Liver (tissue), 9 donors: ENCODE results near the gene DMAP1. TPM values are rescaled to one million over a fixed set of nuclear protein-coding genes. Genes with fewer than 3 reads are reported as not detected.

Source experiments
- DNase-seq: peaks from one replicate; pipeline ENCODE4 v3.0.0-alpha.2; 2017; ENCODE audit warnings: low spot score
- H3K27ac ChIP-seq, 2 donors: one replicate each; pipeline ENCODE4 v1.7.0; 2013; ENCODE audit warnings: inconsistent platforms in 2 of 2, low read length in 2 of 2, control low read depth in 1 of 2, low read depth in 1 of 2, mild to moderate bottlenecking in 1 of 2
- H3K27me3 ChIP-seq, 4 donors: one replicate each; pipeline versions ENCODE4 v1.6.1 to v1.7.0; 2013; ENCODE audit warnings: low read length in 3 of 4, inconsistent platforms in 1 of 4, mild to moderate bottlenecking in 1 of 4, moderate library complexity in 1 of 4; ENCODE audit not compliant: control insufficient read depth in 4 of 4, insufficient read depth in 4 of 4
- H3K36me3 ChIP-seq, 4 donors: one replicate each; pipeline versions ENCODE4 v1.6.1 to v1.7.0; 2013; ENCODE audit warnings: low read length in 3 of 4, mild to moderate bottlenecking in 3 of 4, low read depth in 1 of 4, moderate library complexity in 1 of 4; ENCODE audit not compliant: control insufficient read depth in 4 of 4, insufficient read depth in 3 of 4
- H3K4me1 ChIP-seq, 4 donors: one replicate each; pipeline versions ENCODE4 v1.6.1 to v1.7.0; 2013; ENCODE audit warnings: low read length in 3 of 4, mild to moderate bottlenecking in 3 of 4, moderate library complexity in 1 of 4; ENCODE audit not compliant: control insufficient read depth in 4 of 4, insufficient read depth in 4 of 4
- H3K4me3 ChIP-seq, 3 donors: one replicate each; pipeline versions ENCODE4 v1.6.1 to v1.7.0; 2013; ENCODE audit warnings: low read length in 3 of 3, control low read depth in 1 of 3, low read depth in 1 of 3, mild to moderate bottlenecking in 1 of 3
- H3K9ac ChIP-seq, 2 donors: one replicate each; pipeline ENCODE4 v1.7.0; 2013; ENCODE audit warnings: low read length in 2 of 2, mild to moderate bottlenecking in 2 of 2, moderate library complexity in 2 of 2, control low read depth in 1 of 2, low read depth in 1 of 2
- H3K9me3 ChIP-seq, 4 donors: one replicate each; pipeline versions ENCODE4 v1.6.1 to v1.7.0; 2013; ENCODE audit warnings: low read length in 3 of 4; ENCODE audit not compliant: control insufficient read depth in 4 of 4
- ATF3 ChIP-seq: IDR thresholded peaks from 2 replicates; pipeline ENCODE4 v1.6.1; 2016; ENCODE audit warnings: antibody characterized with exemption
- EGR1 ChIP-seq, 2 donors: IDR thresholded peaks; 2 replicates each; pipeline ENCODE4 v1.6.1; 2016 to 2018; ENCODE audit warnings: antibody characterized with exemption in 2 of 2, low read depth in 2 of 2
- FOXA1 ChIP-seq: IDR thresholded peaks from 2 replicates; pipeline ENCODE4 v1.6.1; 2016; ENCODE audit warnings: antibody characterized with exemption
- FOXA2 ChIP-seq: IDR thresholded peaks from 2 replicates; pipeline ENCODE4 v1.6.1; 2016; ENCODE audit warnings: antibody characterized with exemption
- GABPA ChIP-seq, 2 donors: IDR thresholded peaks in 1 of 2; conservative IDR thresholded peaks in 1 of 2; 2 replicates each; pipeline ENCODE4 v1.6.1; 2016; ENCODE audit warnings: antibody characterized with exemption in 2 of 2, mild to moderate bottlenecking in 1 of 2, moderate library complexity in 1 of 2
- HNF4A ChIP-seq, 2 donors: conservative IDR thresholded peaks; 2 replicates each; pipeline ENCODE4 v1.6.1; 2016; ENCODE audit warnings: antibody characterized with exemption in 2 of 2, mild to moderate bottlenecking in 2 of 2
- JUND ChIP-seq, 2 donors: IDR thresholded peaks; 2 replicates each; pipeline ENCODE4 v1.6.1; 2016; ENCODE audit warnings: antibody characterized with exemption in 2 of 2
- MAX ChIP-seq: IDR thresholded peaks from 2 replicates; pipeline ENCODE4 v1.6.1; 2016; ENCODE audit warnings: antibody characterized with exemption
- NR2F2 ChIP-seq: IDR thresholded peaks from 2 replicates; pipeline ENCODE4 v1.6.1; 2016; ENCODE audit warnings: antibody characterized with exemption
- RAD21 ChIP-seq, 2 donors: IDR thresholded peaks; 2 replicates each; pipeline ENCODE4 v1.6.1; 2016; ENCODE audit warnings: antibody characterized with exemption in 2 of 2, mild to moderate bottlenecking in 2 of 2
- REST ChIP-seq: IDR thresholded peaks from 2 replicates; pipeline ENCODE4 v1.6.1; 2016; ENCODE audit warnings: antibody characterized with exemption, mild to moderate bottlenecking
- RXRA ChIP-seq, 2 donors: IDR thresholded peaks; 2 replicates each; pipeline ENCODE4 v1.6.1; 2017 to 2018; ENCODE audit warnings: antibody characterized with exemption in 2 of 2, mild to moderate bottlenecking in 1 of 2
- SP1 ChIP-seq: IDR thresholded peaks from 2 replicates; pipeline ENCODE4 v1.6.1; 2018; ENCODE audit warnings: antibody characterized with exemption, mild to moderate bottlenecking
- TAF1 ChIP-seq: conservative IDR thresholded peaks from 2 replicates; pipeline ENCODE4 v1.6.1; 2016; ENCODE audit warnings: antibody characterized with exemption, mild to moderate bottlenecking
- YY1 ChIP-seq: IDR thresholded peaks from 2 replicates; pipeline ENCODE4 v1.6.1; 2016; ENCODE audit warnings: antibody characterized with exemption, mild to moderate bottlenecking
- ZBTB33 ChIP-seq: IDR thresholded peaks from 2 replicates; pipeline ENCODE4 v1.6.1; 2016; ENCODE audit warnings: antibody characterized with exemption
- WGBS: extraction: QIAGEN DNeasy Blood & Tissue Kit; methylation state at CpG from one replicate; pipeline ENCODE4 v1.1.7; 2013; 5-methylcytosine and 5-hydroxymethylcytosine counted together
- polyA plus RNA-seq, 2 donors: library from polyadenylated mRNA; stranded (reverse) in 1 of 2; unstranded in 1 of 2; fragments of 200-250 nt in 1 of 2; fragments of >200 nt in 1 of 2; fragmentation: Nextera tagmentation in 1 of 2; extraction: Ambion mirVana in 1 of 2; gene quantifications; one replicate each; pipeline versions ENCODE4 v1.2.1 to v1.2.3, GENCODE V29; 2013 to 2015
- total RNA-seq, 2 donors: library from RNA; depleted of rRNA; stranded (reverse); fragments of >200 nt; gene quantifications; one replicate each; pipeline ENCODE4 v1.2.3, GENCODE V29; 2014
- donor health status: healthy.
- donor health status: healthy.
- donor health status: healthy.
- donor health status: healthy.
- donor health status: healthy.

Gene DMAP1
- total and polyA plus RNA-seq, 4 donors, result 15.3 to 24.8 (median 18.3) TPM

GRCh38 chr1:44262816-44263567, 49.7 kb downstream of the DMAP1 start:
- 91% methylated on average over 4 of the region's 4 CpGs for WGBS
- H3K36me3 ChIP-seq, result no peaks in the 10 kb centered on the region
- H3K4me3 ChIP-seq, result no peak overlapping the region
- no peak overlapping the region for H3K27ac ChIP-seq
- H3K27me3 ChIP-seq, result no peaks in the 10 kb centered on the region
- no peaks in the 10 kb centered on the region for H3K9me3 ChIP-seq
- no peak for DNase-seq
- no peak overlapping the region for H3K9ac ChIP-seq
- TF ChIP-seq FOXA2, result no peak
- no peak for TF ChIP-seq YY1
- TF ChIP-seq EGR1 (IDR thresholded peaks at IDR 0.05; ENCODE audit: low read depth in 2 of 2), result no peak
- no peak for TF ChIP-seq REST
- TF ChIP-seq RAD21 (IDR thresholded peaks at IDR 0.05), result no peak
- TF ChIP-seq ZBTB33, result no peak
- no peak for TF ChIP-seq GABPA (IDR thresholded peaks at IDR 0.05 in 1 of 2, conservative IDR thresholded peaks at IDR 0.05 in 1 of 2)
- TF ChIP-seq ATF3, result no peak
- no peak for TF ChIP-seq MAX
- no peak for TF ChIP-seq HNF4A (conservative IDR thresholded peaks at IDR 0.05)
- no peak for TF ChIP-seq JUND (IDR thresholded peaks at IDR 0.05)
- no peak for TF ChIP-seq RXRA (IDR thresholded peaks at IDR 0.05)
- no peaks in the 10 kb centered on the region for H3K4me1 ChIP-seq

- Histone ChIP-seq H3K27ac (no peak overlapping the region), H3K9me3 (no peaks in the 10 kb centered on the region), H3K4me3 (no peak overlapping the region), H3K36me3 (no peaks in the 10 kb centered on the region), H3K9ac (no peak overlapping the region), H3K4me1 (no peaks in the 10 kb centered on the region), H3K27me3 (no peaks in the 10 kb centered on the region)
- no peak for DNase-seq
- TF ChIP-seq JUND (IDR thresholded peaks at IDR 0.05) (no peak), ATF3 (no peak), HNF4A (conservative IDR thresholded peaks at IDR 0.05) (no peak), SP1 (no peak), RXRA (IDR thresholded peaks at IDR 0.05) (no peak), MAX (no peak), ZBTB33 (no peak), TAF1 (no peak), FOXA1 (no peak), NR2F2 (no peak)
- 90% methylated on average over 9 of the region's 9 CpGs for WGBS
Measured at GRCh38 chr1:44263568-44264450, 50.5 kb downstream of the DMAP1 start.
